SK-N-SH (cell line): ENCODE results near the gene SSBP2. TPM values are rescaled to one million over a fixed set of nuclear protein-coding genes. Genes with fewer than 3 reads are reported as not detected.

Source experiments
- CTCF ChIA-PET: fragments of 300-600, 350-600 bp; formaldehyde crosslinking; extraction: SDS; loops from one replicate; lab custom pipeline; 2021; lab: Yijun Ruan, JAX
- POLR2A ChIA-PET: fragments of 350-600 bp; sonication (Branson Sonifier 250); formaldehyde crosslinking; extraction: SDS; loops from one replicate; lab custom pipeline; 2020; ENCODE audit warnings: antibody characterized with exemption, inconsistent platforms; lab: Yijun Ruan, JAX
- DNase-seq: peaks from one replicate; pipeline ENCODE4 v3.0.0; 2012
- H2AFZ ChIP-seq: fragments of 200-600 bp; sonication (generic); 2 replicates; pipeline ENCODE4 v1.8.1; 2016; ENCODE audit warnings: antibody characterized with exemption, mild to moderate bottlenecking, low read depth
- H3F3A ChIP-seq: fragments of 200-600 bp; sonication (generic); replicated peaks from 2 replicates; pipeline ENCODE3; 2016; ENCODE audit warnings: antibody characterized with exemption, mild to moderate bottlenecking; ENCODE audit not compliant: insufficient read depth
- H3K27ac ChIP-seq, 2 experiments: fragments of 200-500 bp in 1 of 2; fragments of 200-600 bp in 1 of 2; sonication (Bioruptor generic) in 1 of 2; sonication (generic), shearing (Covaris generic) in 1 of 2; 2 replicates each; pipeline versions ENCODE4 v1.5.1 to v1.6.1; 2014 to 2016; ENCODE audit warnings: low read depth in 2 of 2, inconsistent platforms in 1 of 2, low read length in 1 of 2, mild to moderate bottlenecking in 1 of 2, mixed read lengths in 1 of 2
- H3K27me3 ChIP-seq: fragments of 200-600 bp; sonication (generic), shearing (Covaris generic); 2 replicates; pipeline ENCODE4 v1.6.1; 2016; ENCODE audit warnings: mixed run types; ENCODE audit not compliant: insufficient read depth
- H3K36me3 ChIP-seq, 2 experiments: fragments of 200-500 bp in 1 of 2; fragments of 200-600 bp in 1 of 2; sonication (Bioruptor generic) in 1 of 2; sonication (generic) in 1 of 2; replicated peaks in 1 of 2; 2 replicates each; pipeline versions ENCODE3 to v1.5.1; 2014 to 2016; ENCODE audit warnings: low read length in 1 of 2, mild to moderate bottlenecking in 1 of 2; ENCODE audit not compliant: insufficient read depth in 2 of 2, control insufficient read depth in 1 of 2
- H3K4me1 ChIP-seq, 2 experiments: fragments of 200-500 bp in 1 of 2; fragments of 200-600 bp in 1 of 2; sonication (Bioruptor generic) in 1 of 2; sonication (generic), shearing (Covaris generic) in 1 of 2; 2 replicates each; pipeline versions ENCODE4 v1.5.1 to v1.6.1; 2014 to 2016; ENCODE audit warnings: low read depth in 1 of 2, low read length in 1 of 2, mixed run types in 1 of 2; ENCODE audit not compliant: insufficient read depth in 2 of 2, control insufficient read depth in 1 of 2
- H3K4me2 ChIP-seq: fragments of 200-600 bp; sonication (generic), shearing (Covaris generic); 2 replicates; pipeline ENCODE4 v1.6.1; 2017; ENCODE audit warnings: mixed run types
- H3K4me3 ChIP-seq, 2 experiments: fragments of 200-500 bp in 1 of 2; fragments of 200-600 bp in 1 of 2; sonication (Bioruptor generic) in 1 of 2; sonication (generic), shearing (Covaris generic) in 1 of 2; 2 replicates each; pipeline versions ENCODE4 v1.5.1 to v1.8.1; 2014 to 2016; ENCODE audit warnings: low read depth in 2 of 2, inconsistent platforms in 1 of 2, low read length in 1 of 2, mild to moderate bottlenecking in 1 of 2, mixed read lengths in 1 of 2, moderate library complexity in 1 of 2
- H3K79me2 ChIP-seq: fragments of 200-600 bp; sonication (generic); 2 replicates; pipeline ENCODE4 v1.8.1; 2017; ENCODE audit warnings: mild to moderate bottlenecking; ENCODE audit not compliant: insufficient read depth
- H3K9ac ChIP-seq: fragments of 200-600 bp; sonication (generic); 2 replicates; pipeline ENCODE4 v1.6.1; 2017; ENCODE audit warnings: mixed run types
- H3K9me2 ChIP-seq: fragments of 200-600 bp; sonication (generic); 2 replicates; pipeline ENCODE4 v1.6.1; 2017; ENCODE audit warnings: mixed run types
- H3K9me3 ChIP-seq: fragments of 200-600 bp; sonication (generic); 2 replicates; pipeline ENCODE4 v1.6.1; 2017; ENCODE audit warnings: mixed run types, mild to moderate bottlenecking, moderate library complexity
- H4K20me1 ChIP-seq: fragments of 200-600 bp; sonication (generic); 2 replicates; pipeline ENCODE4 v1.6.1; 2017; ENCODE audit warnings: mild to moderate bottlenecking, mixed run types; ENCODE audit not compliant: insufficient read depth
- ELF1 ChIP-seq: IDR thresholded peaks from 2 replicates; pipeline ENCODE4 v1.4.0; 2012
- EP300 ChIP-seq, 2 experiments: IDR thresholded peaks; 2 replicates each; pipeline versions ENCODE4 v1.4.0 to v1.6.1; 2012; ENCODE audit warnings: borderline replicate concordance in 1 of 2, low read depth in 1 of 2, low read length in 1 of 2
- EZH2phosphoT487 ChIP-seq: fragments of 200-600 bp; sonication (generic); IDR thresholded peaks from 2 replicates; pipeline ENCODE4 v1.6.1; 2017; ENCODE audit warnings: low read depth, mixed run types, mild to moderate bottlenecking, antibody characterized with exemption, moderate library complexity, borderline replicate concordance
- FOXM1 ChIP-seq: IDR thresholded peaks from 2 replicates; pipeline ENCODE4 v1.4.0; 2012; ENCODE audit warnings: low read depth, mild to moderate bottlenecking
- GABPA ChIP-seq: IDR thresholded peaks from 2 replicates; pipeline ENCODE4 v1.4.0; 2012; ENCODE audit warnings: low read depth, mild to moderate bottlenecking
- GATA2 ChIP-seq: sonication (generic); formaldehyde crosslinking; IDR thresholded peaks from 2 replicates; pipeline ENCODE4 v1.5.0; 2020; ENCODE audit warnings: mild to moderate bottlenecking, missing genetic modification reagents
- JUND ChIP-seq: IDR thresholded peaks from 2 replicates; pipeline ENCODE4 v1.4.0; 2012
- NRF1 ChIP-seq: IDR thresholded peaks from 2 replicates; pipeline ENCODE4 v1.6.1; 2012; ENCODE audit warnings: low read depth, mild to moderate bottlenecking, low read length
- RAD21 ChIP-seq: IDR thresholded peaks from 2 replicates; pipeline ENCODE4 v1.6.1; 2012; ENCODE audit warnings: mild to moderate bottlenecking, low read length
- RCOR1 ChIP-seq: fragments of 150-350 bp; IDR thresholded peaks from 2 replicates; pipeline ENCODE4 v1.6.1; 2017; ENCODE audit warnings: antibody characterized with exemption, low read length
- REST ChIP-seq: IDR thresholded peaks from 2 replicates; pipeline ENCODE4 v1.6.1; 2012; ENCODE audit warnings: mild to moderate bottlenecking, low read depth, low read length, moderate library complexity
- RFX5 ChIP-seq: IDR thresholded peaks from 2 replicates; pipeline ENCODE4 v1.6.1; 2012; ENCODE audit warnings: mild to moderate bottlenecking, improper control_type of control experiment, low read length
- SIN3A ChIP-seq: IDR thresholded peaks from 2 replicates; pipeline ENCODE4 v1.6.1; 2012; ENCODE audit warnings: low read depth, mild to moderate bottlenecking, low read length, moderate library complexity, borderline replicate concordance
- SMC3 ChIP-seq: IDR thresholded peaks from 2 replicates; pipeline ENCODE4 v1.6.1; 2012; ENCODE audit warnings: low read depth, low read length, improper control_type of control experiment
- TAF1 ChIP-seq: IDR thresholded peaks from 2 replicates; pipeline ENCODE4 v1.6.1; 2012; ENCODE audit warnings: low read depth, mild to moderate bottlenecking, low read length, moderate library complexity, borderline replicate concordance
- TCF12 ChIP-seq: IDR thresholded peaks from 2 replicates; pipeline ENCODE4 v1.4.0; 2012
- TEAD4 ChIP-seq: IDR thresholded peaks from 2 replicates; pipeline ENCODE4 v1.4.0; 2012; ENCODE audit warnings: mild to moderate bottlenecking, borderline replicate concordance; ENCODE audit not compliant: insufficient read depth
- USF2 ChIP-seq: fragments of 150-350 bp; IDR thresholded peaks from 2 replicates; pipeline ENCODE4 v1.6.1; 2017; ENCODE audit warnings: antibody characterized with exemption, low read length, low read depth, borderline replicate concordance
- WGBS: methylation state at CpG from one replicate; pipeline ENCODE4 v1.1.6; 2017; ENCODE audit warnings: low lambda C conversion rate; 5-methylcytosine and 5-hydroxymethylcytosine counted together
- polyA plus RNA-seq, 3 experiments: library from polyadenylated mRNA; depleted of rRNA; stranded (reverse); fragments of >200 nt; gene quantifications; 2 replicates each; pipeline ENCODE4 v1.2.3, GENCODE V29; 2012
- TF ChIP-seq, protein P1 (sequence below): IDR thresholded peaks from 2 replicates; pipeline ENCODE4 v1.4.0; 2012; ENCODE audit warnings: low read depth

Gene SSBP2
- polyA plus RNA-seq, 1 of the 3 experiments (the other 2 are of a cell fraction) = 35.3 TPM

DNA sequence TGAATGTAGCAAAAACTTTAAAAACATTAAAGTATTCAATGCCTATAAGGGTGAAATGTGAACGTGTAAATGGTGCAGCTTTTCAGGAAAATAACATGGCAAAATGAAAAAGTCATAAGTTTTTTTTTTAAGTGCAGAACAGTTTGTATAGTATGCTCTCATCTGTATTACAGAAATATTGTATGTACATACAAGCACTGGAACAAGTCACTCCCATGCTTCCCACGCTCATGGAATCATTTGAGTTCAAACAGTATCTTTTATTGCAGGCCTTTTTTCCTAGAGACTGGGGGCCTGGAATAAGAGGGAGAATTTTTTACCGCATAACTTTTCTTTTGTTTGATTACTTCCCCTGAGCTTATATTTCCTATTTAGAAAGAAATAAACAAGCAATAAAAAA, 94.1 kb downstream of the SSBP2 start:
- Histone ChIP-seq H3K4me3 (no peak overlapping the region), H3K4me1 (no peaks in the 10 kb centered on the region; a peak in 1 of 4 replicates), H3K9ac (no peak overlapping the region), H3K79me2 (no peaks in the 10 kb centered on the region; the same call in 1 of the 2 replicates), H3K4me2 (no peak overlapping the region), H3K27ac (no peak overlapping the region), H3K36me3 (no peaks in the 10 kb centered on the region), H3F3A (peaks cover 3% of the 10 kb centered on the region), H3K27me3 (no peaks in the 10 kb centered on the region), H2AFZ (no peak overlapping the region), H3K9me3 (no peaks in the 10 kb centered on the region), H3K9me2 (no peaks in the 10 kb centered on the region), H4K20me1 (no peaks in the 10 kb centered on the region; the same call in 1 of the 2 replicates)
- TF ChIP-seq USF2 (no peak), SMC3 (no peak), REST (no peak), FOXM1 (no peak), NRF1 (no peak), ELF1 (no peak), JUND (no peak), TAF1 (no peak), EZH2phosphoT487 (no peak), TCF12 (no peak), GATA2 (CRISPR knock-in tag) (no peak), RAD21 (no peak), TEAD4 (no peak), GABPA (no peak), SIN3A (no peak), RFX5 (no peak), EP300 (IDR thresholded peaks at IDR 0.05; ENCODE audit: borderline replicate concordance in 1 of 2, low read depth in 1 of 2, low read length in 1 of 2) (no peak), RCOR1 (no peak)
- TF ChIP-seq, protein P1, sequence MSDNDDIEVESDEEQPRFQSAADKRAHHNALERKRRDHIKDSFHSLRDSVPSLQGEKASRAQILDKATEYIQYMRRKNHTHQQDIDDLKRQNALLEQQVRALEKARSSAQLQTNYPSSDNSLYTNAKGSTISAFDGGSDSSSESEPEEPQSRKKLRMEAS = no peak
- 91% methylated on average over 3 of the region's 3 CpGs for WGBS
- POLR2A ChIA-PET = no interaction called here
- CTCF ChIA-PET = no interaction called here
- no peak for DNase-seq
